ENCODE measurements around the gene OPCML. TPM values are rescaled to one million over a fixed set of nuclear protein-coding genes. Genes with fewer than 3 reads are reported as not detected.

The OPCML gene
- total RNA-seq, 1 experiment from 2014 or later: not detected

DNA sequence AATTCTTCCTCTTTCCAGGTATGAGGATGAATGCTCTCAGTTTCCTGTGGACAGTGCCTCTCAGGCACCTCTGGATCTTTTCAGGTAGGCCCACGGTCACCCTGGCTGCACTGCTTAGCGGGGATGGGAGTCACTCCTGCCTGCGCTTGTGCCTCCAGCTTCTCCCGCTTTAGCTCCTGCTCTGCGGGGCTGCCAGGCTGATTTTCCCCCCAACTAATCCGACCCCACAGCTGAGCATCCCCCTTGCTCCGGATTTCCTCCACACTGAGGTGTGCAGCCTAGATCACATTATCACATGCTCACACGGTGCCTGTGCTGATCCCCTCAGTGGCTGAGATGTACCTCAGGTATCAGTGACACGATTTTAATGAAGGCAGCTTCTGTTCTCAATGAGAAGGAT, 879.1 kb downstream of the OPCML start:
- TF ChIP-seq, protein P1, sequence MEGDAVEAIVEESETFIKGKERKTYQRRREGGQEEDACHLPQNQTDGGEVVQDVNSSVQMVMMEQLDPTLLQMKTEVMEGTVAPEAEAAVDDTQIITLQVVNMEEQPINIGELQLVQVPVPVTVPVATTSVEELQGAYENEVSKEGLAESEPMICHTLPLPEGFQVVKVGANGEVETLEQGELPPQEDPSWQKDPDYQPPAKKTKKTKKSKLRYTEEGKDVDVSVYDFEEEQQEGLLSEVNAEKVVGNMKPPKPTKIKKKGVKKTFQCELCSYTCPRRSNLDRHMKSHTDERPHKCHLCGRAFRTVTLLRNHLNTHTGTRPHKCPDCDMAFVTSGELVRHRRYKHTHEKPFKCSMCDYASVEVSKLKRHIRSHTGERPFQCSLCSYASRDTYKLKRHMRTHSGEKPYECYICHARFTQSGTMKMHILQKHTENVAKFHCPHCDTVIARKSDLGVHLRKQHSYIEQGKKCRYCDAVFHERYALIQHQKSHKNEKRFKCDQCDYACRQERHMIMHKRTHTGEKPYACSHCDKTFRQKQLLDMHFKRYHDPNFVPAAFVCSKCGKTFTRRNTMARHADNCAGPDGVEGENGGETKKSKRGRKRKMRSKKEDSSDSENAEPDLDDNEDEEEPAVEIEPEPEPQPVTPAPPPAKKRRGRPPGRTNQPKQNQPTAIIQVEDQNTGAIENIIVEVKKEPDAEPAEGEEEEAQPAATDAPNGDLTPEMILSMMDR (IDR thresholded peaks at IDR 0.05; ENCODE audit: insufficient read depth in 1 of 2, low read depth in 1 of 2, low read length in 1 of 2, severe bottlenecking in 1 of 2, unreplicated experiment in 1 of 2): no peak
- Histone ChIP-seq H3K27me3 (replicated peaks; ENCODE audit: control insufficient read depth, insufficient read depth, low read length) (no peaks in the 10 kb centered on the region), H3K36me3 (ENCODE audit: control insufficient read depth, insufficient read depth, low read length) (no peaks in the 10 kb centered on the region), H3K4me3 (ENCODE audit: low read depth, low read length) (no peak overlapping the region), H3K9me3 (no peaks in the 10 kb centered on the region), H3K4me1 (no peaks in the 10 kb centered on the region)
- Mint-ChIP-seq H3K9me3 (ENCODE audit: unreplicated experiment) (no peaks in the 10 kb centered on the region), H3K4me1 (ENCODE audit: low read depth, unreplicated experiment) (no peaks in the 10 kb centered on the region), H3K27ac (ENCODE audit: unreplicated experiment) (no peak overlapping the region), H3K4me3 (ENCODE audit: unreplicated experiment) (no peak overlapping the region), H3K27me3 (ENCODE audit: insufficient read depth, unreplicated experiment) (peaks cover 3% of the 10 kb centered on the region), H3K36me3 (ENCODE audit: insufficient read depth, unreplicated experiment) (no peaks in the 10 kb centered on the region)
- DNase-seq: no peak
- CTCF ChIA-PET: no interaction called here
- intact Hi-C loops (cut with micrococcal nuclease; ENCODE audit: unreplicated experiment): no loop called here
- no TSS peak for BruUV-seq (replicated peaks)
- POLR2A ChIA-PET: no interaction called here

DNA sequence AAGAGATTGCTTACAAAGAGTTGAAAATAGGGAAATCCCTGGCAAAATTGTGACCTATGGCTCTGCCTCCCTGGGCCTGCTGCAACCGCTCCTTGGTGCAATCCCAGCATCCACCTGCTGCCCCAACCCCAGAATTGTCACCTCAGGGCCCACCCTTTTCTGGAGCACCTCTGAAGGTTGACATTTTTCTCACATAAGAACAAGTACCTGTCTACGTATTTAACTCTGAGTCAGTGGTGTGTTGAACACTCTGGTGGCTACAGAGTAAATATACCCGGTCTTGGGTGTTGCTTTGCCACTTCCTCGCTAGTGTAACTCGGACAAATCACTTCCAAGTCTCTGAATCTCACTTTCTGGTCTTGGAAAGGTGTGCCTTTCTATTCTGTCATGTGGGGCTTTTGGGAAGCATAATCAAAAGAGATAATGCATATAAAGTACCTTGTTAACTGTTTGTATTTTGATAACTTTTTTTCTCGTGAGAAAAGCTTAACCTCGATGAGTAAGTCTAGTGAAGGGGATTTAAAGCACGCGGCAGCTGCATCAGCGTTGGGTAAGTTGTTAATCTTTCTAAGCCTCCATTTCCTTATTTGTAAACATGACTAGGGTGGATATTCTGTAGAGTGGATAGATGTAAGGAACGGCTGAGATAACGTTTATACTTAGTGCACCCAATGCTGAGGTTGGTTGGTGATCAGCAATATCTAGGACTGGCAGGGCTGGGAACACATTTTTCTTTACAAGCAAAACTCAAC, 881.2 kb downstream of the OPCML start:
- Mint-ChIP-seq H3K27ac (ENCODE audit: unreplicated experiment) (no peak overlapping the region), H3K36me3 (ENCODE audit: insufficient read depth, unreplicated experiment) (no peaks in the 10 kb centered on the region), H3K27me3 (ENCODE audit: insufficient read depth, unreplicated experiment) (peaks cover 8% of the 10 kb centered on the region), H3K4me1 (ENCODE audit: low read depth, unreplicated experiment) (no peaks in the 10 kb centered on the region), H3K9me3 (ENCODE audit: unreplicated experiment) (no peaks in the 10 kb centered on the region), H3K4me3 (ENCODE audit: unreplicated experiment) (no peak overlapping the region)
- TF ChIP-seq, protein P1 (IDR thresholded peaks at IDR 0.05; ENCODE audit: insufficient read depth in 1 of 2, low read depth in 1 of 2, low read length in 1 of 2, severe bottlenecking in 1 of 2, unreplicated experiment in 1 of 2): no peak
- H3K27me3 ChIP-seq (replicated peaks; ENCODE audit: control insufficient read depth, insufficient read depth, low read length): no peaks in the 10 kb centered on the region
- no peaks in the 10 kb centered on the region for H3K4me1 ChIP-seq
- intact Hi-C loops (cut with micrococcal nuclease; ENCODE audit: unreplicated experiment): no loop called here
- no peaks in the 10 kb centered on the region for H3K9me3 ChIP-seq
- POLR2A ChIA-PET: no interaction called here
- BruUV-seq (replicated peaks): no TSS peak
- CTCF ChIA-PET: no interaction called here
- DNase-seq: no peak
- H3K4me3 ChIP-seq (ENCODE audit: low read depth, low read length): no peak overlapping the region
- no peaks in the 10 kb centered on the region for H3K36me3 ChIP-seq (ENCODE audit: control insufficient read depth, insufficient read depth, low read length)

DNA sequence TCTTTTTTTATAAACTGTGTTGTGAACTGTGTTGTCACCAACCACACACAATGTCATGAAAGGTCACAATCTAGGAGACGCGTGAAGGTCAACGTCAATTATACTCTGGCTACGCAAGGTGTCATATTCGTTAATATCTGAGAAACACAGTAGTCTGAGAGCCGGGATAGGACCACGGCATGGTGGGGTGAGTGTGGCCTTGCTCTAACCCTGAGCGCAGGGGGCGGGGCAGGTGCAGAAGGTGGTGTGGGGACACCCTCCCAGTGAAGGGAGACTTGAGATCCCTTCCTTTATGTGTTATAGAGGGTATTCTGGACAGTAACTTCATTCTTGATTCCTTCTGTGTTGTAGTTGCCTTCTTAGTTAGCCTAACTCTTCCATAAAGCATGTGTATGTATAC, 883.0 kb downstream of the OPCML start:
- peaks cover 5% of the 10 kb centered on the region for H3K27me3 Mint-ChIP-seq (ENCODE audit: insufficient read depth, unreplicated experiment)
- H3K9me3 ChIP-seq: no peaks in the 10 kb centered on the region
- CTCF ChIA-PET: no interaction called here
- no peaks in the 10 kb centered on the region for H3K36me3 Mint-ChIP-seq (ENCODE audit: insufficient read depth, unreplicated experiment)
- no peak overlapping the region for H3K27ac Mint-ChIP-seq (ENCODE audit: unreplicated experiment)
- no peaks in the 10 kb centered on the region for H3K36me3 ChIP-seq (ENCODE audit: control insufficient read depth, insufficient read depth, low read length)
- DNase-seq: no peak
- no peaks in the 10 kb centered on the region for H3K27me3 ChIP-seq (replicated peaks; ENCODE audit: control insufficient read depth, insufficient read depth, low read length)
- no peak overlapping the region for H3K4me3 ChIP-seq (ENCODE audit: low read depth, low read length)
- H3K4me3 Mint-ChIP-seq (ENCODE audit: unreplicated experiment): no peak overlapping the region
- TF ChIP-seq, protein P1 (IDR thresholded peaks at IDR 0.05; ENCODE audit: insufficient read depth in 1 of 2, low read depth in 1 of 2, low read length in 1 of 2, severe bottlenecking in 1 of 2, unreplicated experiment in 1 of 2): no peak
- H3K4me1 ChIP-seq: no peaks in the 10 kb centered on the region
- intact Hi-C loops (cut with micrococcal nuclease; ENCODE audit: unreplicated experiment): no loop called here
- BruUV-seq (replicated peaks): no TSS peak
- no peaks in the 10 kb centered on the region for H3K9me3 Mint-ChIP-seq (ENCODE audit: unreplicated experiment)
- POLR2A ChIA-PET: no interaction called here
- H3K4me1 Mint-ChIP-seq (ENCODE audit: low read depth, unreplicated experiment): no peaks in the 10 kb centered on the region
